Subcutaneous adipose tissue (tissue), 4 donors: ENCODE results near the gene DNAJC17. TPM values are rescaled to one million over a fixed set of nuclear protein-coding genes. Genes with fewer than 3 reads are reported as not detected.

Experiments used
- total RNA-seq, 4 donors: library from RNA; depleted of rRNA; stranded (reverse); fragments of >200 nt; gene quantifications; one replicate each; pipeline ENCODE4 v1.1.0, GENCODE V29; 2016
- TF ChIP-seq, protein P1 (sequence below): fragments of 450-650 bp; IDR thresholded peaks from one replicate; pipeline ENCODE4 v1.5.1; 2016; ENCODE audit warnings: low read depth, mild to moderate bottlenecking, control low read depth, antibody characterized with exemption, moderate library complexity

The DNAJC17 gene
- total RNA-seq, 4 donors from 2014 or later = 12.1 to 33.9 (median 18.3) TPM

DNA sequence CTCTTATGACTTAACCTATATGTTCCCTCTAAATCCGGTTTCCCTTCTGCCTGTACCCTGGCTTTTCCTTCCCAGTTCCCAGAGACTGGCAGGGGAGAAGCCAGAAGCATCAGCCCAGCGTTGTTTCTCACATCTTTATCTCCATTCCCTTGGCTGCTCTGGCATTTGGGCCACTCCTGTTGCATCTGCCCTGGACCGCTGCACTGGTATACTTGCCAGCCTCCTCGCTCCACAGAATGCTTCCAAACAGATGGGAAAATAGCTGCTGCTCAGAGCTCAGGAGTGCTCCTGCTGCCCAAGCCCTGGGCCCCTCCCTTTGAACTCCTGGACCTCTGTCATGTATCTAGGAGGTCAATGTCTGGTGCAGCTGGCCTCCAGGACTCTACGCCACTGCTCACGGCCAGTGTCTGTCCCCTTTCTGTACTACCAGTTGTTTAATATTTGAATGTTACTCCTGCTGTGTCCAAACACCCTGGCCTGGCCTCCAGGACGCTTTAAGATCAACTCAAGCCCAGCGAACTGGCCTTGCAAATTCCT is 43.4 kb upstream of the DNAJC17 start:
- TF ChIP-seq, protein P1, sequence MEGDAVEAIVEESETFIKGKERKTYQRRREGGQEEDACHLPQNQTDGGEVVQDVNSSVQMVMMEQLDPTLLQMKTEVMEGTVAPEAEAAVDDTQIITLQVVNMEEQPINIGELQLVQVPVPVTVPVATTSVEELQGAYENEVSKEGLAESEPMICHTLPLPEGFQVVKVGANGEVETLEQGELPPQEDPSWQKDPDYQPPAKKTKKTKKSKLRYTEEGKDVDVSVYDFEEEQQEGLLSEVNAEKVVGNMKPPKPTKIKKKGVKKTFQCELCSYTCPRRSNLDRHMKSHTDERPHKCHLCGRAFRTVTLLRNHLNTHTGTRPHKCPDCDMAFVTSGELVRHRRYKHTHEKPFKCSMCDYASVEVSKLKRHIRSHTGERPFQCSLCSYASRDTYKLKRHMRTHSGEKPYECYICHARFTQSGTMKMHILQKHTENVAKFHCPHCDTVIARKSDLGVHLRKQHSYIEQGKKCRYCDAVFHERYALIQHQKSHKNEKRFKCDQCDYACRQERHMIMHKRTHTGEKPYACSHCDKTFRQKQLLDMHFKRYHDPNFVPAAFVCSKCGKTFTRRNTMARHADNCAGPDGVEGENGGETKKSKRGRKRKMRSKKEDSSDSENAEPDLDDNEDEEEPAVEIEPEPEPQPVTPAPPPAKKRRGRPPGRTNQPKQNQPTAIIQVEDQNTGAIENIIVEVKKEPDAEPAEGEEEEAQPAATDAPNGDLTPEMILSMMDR = no peak

DNA sequence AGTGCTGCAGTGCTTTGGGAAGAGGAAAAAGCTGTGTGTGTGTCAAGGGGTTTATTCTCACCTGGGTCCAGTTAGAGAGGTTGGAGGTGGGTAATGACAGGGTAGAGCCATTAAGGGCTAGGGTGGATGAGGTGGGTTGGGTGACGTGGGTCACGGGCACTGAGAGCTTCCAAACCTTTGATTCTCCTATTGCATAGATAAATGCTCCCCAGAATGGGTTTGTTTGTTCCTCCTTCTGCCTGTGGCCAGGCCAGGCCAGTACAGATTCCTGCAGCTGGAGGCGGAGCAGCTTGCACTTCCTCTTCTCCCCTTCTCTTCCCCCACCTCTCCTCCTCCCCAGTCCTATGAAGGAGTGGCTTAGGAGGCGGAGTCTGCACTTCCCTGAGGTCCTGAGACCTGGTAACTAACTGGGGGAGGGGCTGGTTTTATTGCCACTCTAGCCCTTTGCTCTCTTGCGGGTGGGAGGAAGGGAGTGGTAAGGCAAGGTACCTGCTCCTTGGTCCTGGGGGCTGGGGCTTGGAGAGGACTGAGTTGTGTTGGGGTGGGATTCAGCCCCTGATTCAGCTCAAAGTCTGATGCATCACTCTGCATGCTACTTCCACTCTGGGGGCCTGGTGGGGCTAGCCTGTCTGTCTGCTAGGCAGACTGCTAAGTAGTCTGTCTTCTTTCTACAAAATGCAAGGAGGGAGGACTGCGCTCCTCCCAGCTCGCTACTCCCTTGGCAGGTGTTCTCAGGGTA is 40.1 kb upstream of the DNAJC17 start:
- TF ChIP-seq, protein P1 = no peak

DNA sequence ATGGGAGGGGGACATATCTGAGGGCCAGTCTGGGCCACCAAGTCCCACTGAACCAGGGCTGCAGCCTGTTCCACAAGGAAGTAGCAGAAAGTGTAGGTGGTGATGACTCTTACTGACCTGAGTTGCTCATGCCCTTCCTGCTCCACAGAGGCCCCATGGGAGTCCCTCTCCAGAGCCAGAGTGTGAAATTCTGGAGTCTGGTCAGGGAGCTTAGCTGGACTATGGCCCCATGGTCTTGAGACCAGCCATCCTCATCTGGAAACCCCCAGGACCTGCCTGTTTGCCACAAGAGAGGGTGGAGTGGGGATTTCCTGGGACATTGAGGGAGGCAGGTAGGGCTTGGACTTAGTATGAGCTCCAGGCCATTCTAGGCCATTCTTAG is 39.6 kb upstream of the DNAJC17 start:
- TF ChIP-seq, protein P1 = no peak

DNA sequence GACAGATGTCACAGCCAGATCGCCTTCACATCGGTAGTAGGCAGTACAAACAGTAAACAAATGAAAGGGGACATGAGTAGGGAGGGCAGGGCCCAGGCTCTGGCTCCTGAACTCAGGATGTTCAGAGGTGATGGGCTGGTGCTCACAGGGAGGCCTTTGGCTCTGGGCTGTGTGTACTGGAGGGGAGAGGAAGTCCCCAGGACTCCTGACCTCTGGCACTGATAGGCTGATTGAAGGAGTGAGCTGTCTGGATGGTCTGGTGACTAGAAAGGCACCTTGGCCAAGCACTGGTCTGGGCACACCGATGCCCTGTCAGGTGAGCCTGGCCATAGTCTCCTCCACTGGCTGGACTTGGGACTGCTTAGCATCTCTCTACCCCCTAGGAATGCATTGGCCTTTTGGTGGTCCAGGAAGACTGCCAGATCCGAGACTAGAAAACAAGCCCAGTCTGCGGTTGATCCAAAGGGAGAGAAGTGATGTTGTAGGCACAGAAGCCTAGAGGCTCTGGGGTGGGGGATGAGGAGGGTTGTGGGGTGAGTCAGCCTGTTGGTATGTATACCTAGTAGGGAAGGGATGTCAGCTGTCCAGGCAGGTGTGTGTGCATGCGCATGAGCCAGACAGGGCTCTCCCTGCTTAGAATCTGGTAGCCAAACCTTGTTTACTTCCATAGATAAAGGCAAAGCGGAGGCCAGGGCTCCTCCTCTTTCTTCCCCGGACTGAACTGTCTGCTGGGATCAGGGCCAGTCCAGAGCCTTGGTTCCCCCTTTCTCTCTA is 38.4 kb upstream of the DNAJC17 start:
- TF ChIP-seq, protein P1 = no peak

DNA sequence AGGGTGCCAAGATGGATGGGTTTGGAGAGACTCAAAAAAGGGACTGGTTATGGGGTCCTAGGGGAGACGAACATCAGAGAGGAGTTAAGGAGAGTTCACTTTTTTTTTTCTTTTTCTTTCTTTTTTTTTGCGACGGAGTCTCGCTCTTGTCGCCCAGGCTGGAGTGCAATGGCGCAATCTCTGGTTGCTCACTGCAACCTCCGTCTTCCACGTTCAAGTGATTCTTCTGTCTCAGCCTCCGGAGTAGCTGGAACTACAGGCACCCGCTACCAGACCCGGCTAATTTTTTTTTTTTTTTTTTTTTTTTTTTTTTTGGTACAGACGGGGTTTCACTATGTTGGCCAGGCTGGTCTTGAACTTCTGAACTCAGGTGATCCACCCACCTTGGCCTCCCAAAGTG is 37.8 kb upstream of the DNAJC17 start:
- TF ChIP-seq, protein P1 = no peak

DNA sequence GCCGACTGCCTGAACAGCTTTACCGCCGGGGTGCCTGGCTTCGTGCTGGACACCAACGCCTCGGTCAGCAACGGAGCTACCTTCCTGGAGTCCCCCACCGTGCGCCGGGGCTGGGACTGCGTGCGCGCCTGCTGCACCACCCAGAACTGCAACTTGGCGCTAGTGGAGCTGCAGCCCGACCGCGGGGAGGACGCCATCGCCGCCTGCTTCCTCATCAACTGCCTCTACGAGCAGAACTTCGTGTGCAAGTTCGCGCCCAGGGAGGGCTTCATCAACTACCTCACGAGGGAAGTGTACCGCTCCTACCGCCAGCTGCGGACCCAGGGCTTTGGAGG is 37.4 kb upstream of the DNAJC17 start:
- TF ChIP-seq, protein P1 = no peak

DNA sequence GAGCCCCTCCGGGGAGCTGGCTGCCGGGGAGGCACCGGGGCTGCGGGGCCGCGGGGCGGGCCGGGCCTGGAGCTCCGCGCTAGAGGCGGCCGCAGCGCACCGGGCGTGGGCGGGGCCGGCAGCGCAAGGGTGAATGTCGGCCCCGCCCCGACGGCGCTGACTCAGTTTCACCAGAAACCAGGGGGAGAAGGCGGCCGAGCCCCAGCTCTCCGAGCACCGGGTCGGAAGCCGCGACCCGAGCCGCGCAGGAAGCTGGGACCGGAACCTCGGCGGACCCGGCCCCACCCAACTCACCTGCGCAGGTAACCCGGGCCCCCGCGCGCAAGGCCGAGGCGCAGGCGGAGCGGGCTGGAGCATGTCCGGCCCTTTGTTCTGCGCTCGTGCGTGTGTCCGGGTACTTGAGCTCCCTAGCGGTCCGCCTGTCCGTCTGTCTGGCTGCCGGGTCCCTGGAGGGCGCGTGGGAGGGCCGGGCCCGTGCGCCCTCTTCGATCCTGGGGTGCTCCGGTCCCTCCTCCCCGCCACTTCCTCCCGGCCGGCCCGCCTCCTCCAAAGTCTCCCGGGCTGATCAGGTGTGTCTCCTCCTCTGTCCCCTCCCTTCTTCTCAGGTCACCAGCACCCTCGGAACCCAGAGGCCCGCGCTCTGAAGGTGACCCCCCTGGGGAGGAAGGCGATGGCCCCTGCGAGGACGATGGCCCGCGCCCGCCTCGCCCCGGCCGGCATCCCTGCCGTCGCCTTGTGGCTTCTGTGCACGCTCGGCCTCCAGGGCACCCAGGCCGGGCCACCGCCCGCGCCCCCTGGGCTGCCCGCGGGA is 36.8 kb upstream of the DNAJC17 start, which contains the start of gene SPINT1:
SPINT1 (plus strand) TSS at position 164 of the 811 bp plus-strand sequence; CDS start at position 671, 507 bp downstream.
- TF ChIP-seq, protein P1 = no peak
